ENCODE results near the gene DSTN. TPM values are rescaled to one million over a fixed set of nuclear protein-coding genes. Genes with fewer than 3 reads are reported as not detected.

DSTN gene
- total RNA-seq, 2 donors from 2014 or later, result 26.6 to 63.4 TPM

- Mint-ChIP-seq H3K27ac (peak overlapping the region in 1 of 2 donors; percentile 78), H3K36me3 (peaks cover 6 to 7% of the 10 kb centered on the region in 2 donors), H3K9me3 (no peaks in the 10 kb centered on the region)
- peak in 1 of 2 donors; percentile 44 for DNase-seq (ENCODE audit: low spot score in 2 of 2)
- no peak for ATAC-seq
Measured at GRCh38 chr20:17613328-17614175, 43.7 kb downstream of the DSTN start.

GRCh38 chr20:17614176-17614811 lies 44.4 kb downstream of the DSTN start:
- ATAC-seq (no peak), DNase-seq (ENCODE audit: low spot score in 2 of 2) (peak in 1 of 2 donors; percentile 53)
- H3K27ac Mint-ChIP-seq, result peak overlapping the region in 1 of 2 donors; percentile 29
- H3K9me3 Mint-ChIP-seq, result no peaks in the 10 kb centered on the region
- peaks cover 6 to 7% of the 10 kb centered on the region in 2 donors for H3K36me3 Mint-ChIP-seq

- no peak for DNase-seq (ENCODE audit: low spot score in 2 of 2)
- ATAC-seq, result no peak
- Mint-ChIP-seq H3K36me3 (peaks cover 3 to 4% of the 10 kb centered on the region in 2 donors), H3K27ac (peak overlapping the region in 1 of 2 donors; percentile 29), H3K9me3 (no peaks in the 10 kb centered on the region)
Measured at GRCh38 chr20:17614812-17615644, 45.2 kb downstream of the DSTN start.

GRCh38 chr20:17615645-17616479 lies 46.0 kb downstream of the DSTN start:
- DNase-seq (ENCODE audit: low spot score in 2 of 2), result peak in 1 of 2 donors; percentile 53
- no peak for ATAC-seq
- H3K9me3 Mint-ChIP-seq, result no peaks in the 10 kb centered on the region
- no peak overlapping the region for H3K27ac Mint-ChIP-seq
- H3K36me3 Mint-ChIP-seq, result no peaks in the 10 kb centered on the region

- no peak for ATAC-seq
- no peaks in the 10 kb centered on the region for H3K36me3 Mint-ChIP-seq
- DNase-seq (ENCODE audit: low spot score in 2 of 2), result no peak
- H3K9me3 Mint-ChIP-seq, result no peaks in the 10 kb centered on the region
- peak overlapping the region in 1 of 2 donors; percentile 51 for H3K27ac Mint-ChIP-seq
Measured at GRCh38 chr20:17616480-17617211, 46.8 kb downstream of the DSTN start.

- peak; percentile 37 to 60 for ATAC-seq
- peak; percentile 35 to 46 for DNase-seq (ENCODE audit: low spot score in 2 of 2)
- Mint-ChIP-seq H3K27ac (peak overlapping the region in 1 of 2 donors; percentile 51), H3K9me3 (no peaks in the 10 kb centered on the region), H3K36me3 (no peaks in the 10 kb centered on the region)
Measured at GRCh38 chr20:17617212-17617867, 47.5 kb downstream of the DSTN start.

- no peaks in the 10 kb centered on the region for H3K9me3 Mint-ChIP-seq
- H3K27ac Mint-ChIP-seq, result peak overlapping the region in 1 of 2 donors; percentile 86
Measured at GRCh38 chr20:17617868-17618672, 48.2 kb downstream of the DSTN start.

GRCh38 chr20:17618673-17619013 lies 48.8 kb downstream of the DSTN start:
- no peak for DNase-seq (ENCODE audit: low spot score in 2 of 2)
- no peak for ATAC-seq
- Mint-ChIP-seq H3K36me3 (no peaks in the 10 kb centered on the region), H3K27ac (peak overlapping the region in 1 of 2 donors; percentile 86), H3K9me3 (no peaks in the 10 kb centered on the region)

More at GRCh38 chr20:17617868-17618672, 48.2 kb downstream of the DSTN start:
- DNase-seq (ENCODE audit: low spot score in 2 of 2) (peak in 1 of 2 donors; percentile 51), ATAC-seq (no peak)
- no peaks in the 10 kb centered on the region for H3K36me3 Mint-ChIP-seq

- DNase-seq (ENCODE audit: low spot score in 2 of 2), result no peak
- Mint-ChIP-seq H3K9me3 (no peaks in the 10 kb centered on the region), H3K27ac (no peak overlapping the region), H3K36me3 (no peaks in the 10 kb centered on the region)
- ATAC-seq, result no peak
Measured at GRCh38 chr20:17619351-17620093, 49.6 kb downstream of the DSTN start.

GRCh38 chr20:17620371-17621228 lies 50.7 kb downstream of the DSTN start:
- no peak for ATAC-seq
- no peaks in the 10 kb centered on the region for H3K9me3 Mint-ChIP-seq
- H3K27ac Mint-ChIP-seq, result no peak overlapping the region

GRCh38 chr20:17621229-17621968 lies 51.5 kb downstream of the DSTN start:
- ATAC-seq (no peak), DNase-seq (ENCODE audit: low spot score in 2 of 2) (peak in 1 of 2 donors; percentile 38)
- no peaks in the 10 kb centered on the region for H3K9me3 Mint-ChIP-seq
- H3K27ac Mint-ChIP-seq, result peak overlapping the region in 1 of 2 donors; percentile 49
- H3K36me3 Mint-ChIP-seq, result no peaks in the 10 kb centered on the region

More at GRCh38 chr20:17620371-17621228, 50.7 kb downstream of the DSTN start:
- DNase-seq (ENCODE audit: low spot score in 2 of 2), result peak in 1 of 2 donors; percentile 44
- no peaks in the 10 kb centered on the region for H3K36me3 Mint-ChIP-seq

GRCh38 chr20:17622086-17622850 lies 52.4 kb downstream of the DSTN start:
- peak overlapping the region in 1 of 2 donors; percentile 49 for H3K27ac Mint-ChIP-seq
- H3K9me3 Mint-ChIP-seq, result no peaks in the 10 kb centered on the region
- ATAC-seq (no peak), DNase-seq (ENCODE audit: low spot score in 2 of 2) (peak in 1 of 2 donors; percentile 30)
- H3K36me3 Mint-ChIP-seq, result no peaks in the 10 kb centered on the region
